ENCODE data around the gene OSBP2. TPM values are rescaled to one million over a fixed set of nuclear protein-coding genes. Genes with fewer than 3 reads are reported as not detected.
"Not testable (repeated sequence)": the region's sequence is repeated elsewhere in the genome, so short reads cannot be mapped to it uniquely, and the experiment has no call there.

OSBP2 gene
- total and polyA plus RNA-seq, 2 of the 13 experiments (the other 11 are each of a cell fraction or from before 2014, with no cell fraction given): 5.0 to 7.7 TPM

DNA sequence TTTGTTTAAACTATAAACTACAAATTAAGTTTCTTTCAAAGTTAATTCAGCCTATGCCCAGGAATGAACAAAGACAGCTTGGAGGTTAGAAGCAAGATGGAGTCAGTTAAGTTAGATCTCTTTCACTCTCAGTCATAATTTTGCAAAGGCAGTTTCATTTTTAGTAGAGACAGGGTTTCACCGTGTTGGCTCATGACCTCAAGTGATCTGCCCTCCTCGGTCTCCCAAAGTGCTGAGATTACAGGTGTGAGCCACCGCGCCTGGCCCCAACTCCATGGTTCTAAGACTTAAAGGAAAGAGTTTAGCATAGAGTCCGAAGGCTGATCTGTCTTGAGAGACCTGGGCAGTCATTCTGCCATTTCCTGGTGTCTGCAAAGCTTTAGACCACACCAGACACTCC, 45.8 kb downstream of the OSBP2 start:
- H3K9me3 ChIP-seq (ENCODE audit: low read length); H3K4me3 ChIP-seq (replicated peaks in 1 of 3; ENCODE audit: insufficient read depth in 1 of 3, low read depth in 2 of 3, low read length in 3 of 3); H2AFZ ChIP-seq (ENCODE audit: low read length); H3K36me3 ChIP-seq (replicated peaks in 1 of 2; ENCODE audit: control insufficient read depth in 1 of 2, insufficient read depth in 2 of 2, low read length in 2 of 2); FAIRE-seq; in situ Hi-C loops (cut with HindIII; ENCODE audit: extremely low pct_ligation_motif_present, low pct_unique_long_range_greater_than_20kb); BruUV-seq (replicated peaks); H3K27me3 ChIP-seq (ENCODE audit: control insufficient read depth in 1 of 2, insufficient read depth in 2 of 2, low read length in 2 of 2); POLR2A ChIA-PET; H3K79me2 ChIP-seq (ENCODE audit: insufficient read depth, low read length); H4K20me1 ChIP-seq (ENCODE audit: insufficient read depth, low read length); intact Hi-C loops (cut with micrococcal nuclease; ENCODE audit: unreplicated experiment); CTCF ChIA-PET (ENCODE audit: low intra/inter-chr PET ratio, low total read pairs); H3K27ac ChIP-seq (ENCODE audit: extremely low read length, insufficient read depth, low read length); ATAC-seq; H3K9ac ChIP-seq (ENCODE audit: insufficient read depth, low read depth, low read length); DNase-seq (ENCODE audit: low spot score); H3K4me2 ChIP-seq (ENCODE audit: low read depth, low read length); H3K4me1 ChIP-seq (ENCODE audit: insufficient read depth, low read length): not testable (repeated sequence)
- 43% methylated on average over 5 of the region's 5 CpGs for WGBS (ENCODE audit: low lambda C conversion rate)

DNA sequence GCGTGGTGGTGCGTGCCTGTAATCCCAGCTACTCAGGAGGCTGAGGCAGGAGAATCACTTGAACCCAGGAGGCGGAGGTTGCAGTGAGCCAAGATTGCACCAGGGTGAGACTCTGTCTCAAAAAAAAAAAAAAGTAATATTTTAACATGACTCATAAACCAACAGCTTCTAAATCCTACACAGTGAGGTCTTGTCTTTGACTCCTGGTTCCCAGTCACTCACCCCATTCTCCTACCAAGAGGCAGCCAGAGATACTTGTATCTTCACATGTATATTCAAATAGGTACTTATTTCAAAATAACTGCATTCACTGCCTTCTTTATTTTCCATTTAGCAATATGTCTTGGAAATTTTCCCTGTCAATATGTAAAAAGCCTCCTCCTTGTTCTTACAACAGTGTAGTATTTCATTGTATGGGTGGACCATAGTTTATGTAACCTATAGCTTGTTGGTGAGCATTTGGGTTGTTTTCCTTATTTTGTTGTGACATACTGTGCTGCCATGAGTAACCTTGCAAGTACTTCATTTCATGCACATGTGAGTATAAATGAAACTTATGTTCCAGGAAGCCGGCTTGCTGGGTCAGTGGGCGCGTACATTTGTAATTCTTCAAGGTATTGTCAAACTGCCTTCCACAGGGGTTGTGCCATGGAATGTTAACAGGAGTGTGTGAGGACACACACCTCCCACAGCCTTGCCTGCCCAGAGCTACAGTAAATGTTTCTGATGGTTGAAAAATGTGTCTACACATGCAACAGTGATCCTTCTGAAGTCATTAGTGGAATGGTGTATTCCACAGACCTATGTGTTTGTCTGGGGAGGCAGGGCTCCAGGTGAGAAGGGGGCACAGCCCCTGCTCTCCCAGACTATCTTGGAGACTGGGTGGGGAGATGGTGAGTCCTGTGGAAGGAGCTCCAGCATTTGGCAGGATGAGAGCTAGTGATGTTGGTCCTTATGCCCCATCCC, 47.9 kb downstream of the OSBP2 start:
- H3K4me3 ChIP-seq (replicated peaks in 1 of 3; ENCODE audit: insufficient read depth in 1 of 3, low read depth in 2 of 3, low read length in 3 of 3): no peak overlapping the region
- no peak overlapping the region for H2AFZ ChIP-seq (ENCODE audit: low read length)
- no peaks in the 10 kb centered on the region for H3K36me3 ChIP-seq (replicated peaks in 1 of 2; ENCODE audit: control insufficient read depth in 1 of 2, insufficient read depth in 2 of 2, low read length in 2 of 2)
- no peaks in the 10 kb centered on the region for H3K9me3 ChIP-seq (ENCODE audit: low read length)
- ChIA-PET POLR2A (no interaction called here), CTCF (ENCODE audit: low intra/inter-chr PET ratio, low total read pairs) (no interaction called here)
- in situ Hi-C loops (cut with HindIII; ENCODE audit: extremely low pct_ligation_motif_present, low pct_unique_long_range_greater_than_20kb): no loop called here
- no peaks in the 10 kb centered on the region for H3K79me2 ChIP-seq (ENCODE audit: insufficient read depth, low read length)
- no peaks in the 10 kb centered on the region for H3K4me1 ChIP-seq (ENCODE audit: insufficient read depth, low read length)
- H3K27me3 ChIP-seq (ENCODE audit: control insufficient read depth in 1 of 2, insufficient read depth in 2 of 2, low read length in 2 of 2): no peaks in the 10 kb centered on the region; a peak in 1 of 5 replicates
- DNase-seq (ENCODE audit: low spot score) (no peak), FAIRE-seq (no peak), ATAC-seq (no peak)
- no peaks in the 10 kb centered on the region for H4K20me1 ChIP-seq (ENCODE audit: insufficient read depth, low read length)
- H3K9ac ChIP-seq (ENCODE audit: insufficient read depth, low read depth, low read length): no peak overlapping the region
- intact Hi-C loops (cut with micrococcal nuclease; ENCODE audit: unreplicated experiment): no loop called here
- BruUV-seq (replicated peaks): no TSS peak
- no peak overlapping the region for H3K4me2 ChIP-seq (ENCODE audit: low read depth, low read length)
- TF ChIP-seq, protein P1, sequence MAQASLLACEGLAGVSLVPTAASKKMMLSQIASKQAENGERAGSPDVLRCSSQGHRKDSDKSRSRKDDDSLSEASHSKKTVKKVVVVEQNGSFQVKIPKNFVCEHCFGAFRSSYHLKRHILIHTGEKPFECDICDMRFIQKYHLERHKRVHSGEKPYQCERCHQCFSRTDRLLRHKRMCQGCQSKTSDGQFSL (CRISPR knock-in tag; IDR thresholded peaks at IDR 0.05): no peak
- TF ChIP-seq, protein P2, sequence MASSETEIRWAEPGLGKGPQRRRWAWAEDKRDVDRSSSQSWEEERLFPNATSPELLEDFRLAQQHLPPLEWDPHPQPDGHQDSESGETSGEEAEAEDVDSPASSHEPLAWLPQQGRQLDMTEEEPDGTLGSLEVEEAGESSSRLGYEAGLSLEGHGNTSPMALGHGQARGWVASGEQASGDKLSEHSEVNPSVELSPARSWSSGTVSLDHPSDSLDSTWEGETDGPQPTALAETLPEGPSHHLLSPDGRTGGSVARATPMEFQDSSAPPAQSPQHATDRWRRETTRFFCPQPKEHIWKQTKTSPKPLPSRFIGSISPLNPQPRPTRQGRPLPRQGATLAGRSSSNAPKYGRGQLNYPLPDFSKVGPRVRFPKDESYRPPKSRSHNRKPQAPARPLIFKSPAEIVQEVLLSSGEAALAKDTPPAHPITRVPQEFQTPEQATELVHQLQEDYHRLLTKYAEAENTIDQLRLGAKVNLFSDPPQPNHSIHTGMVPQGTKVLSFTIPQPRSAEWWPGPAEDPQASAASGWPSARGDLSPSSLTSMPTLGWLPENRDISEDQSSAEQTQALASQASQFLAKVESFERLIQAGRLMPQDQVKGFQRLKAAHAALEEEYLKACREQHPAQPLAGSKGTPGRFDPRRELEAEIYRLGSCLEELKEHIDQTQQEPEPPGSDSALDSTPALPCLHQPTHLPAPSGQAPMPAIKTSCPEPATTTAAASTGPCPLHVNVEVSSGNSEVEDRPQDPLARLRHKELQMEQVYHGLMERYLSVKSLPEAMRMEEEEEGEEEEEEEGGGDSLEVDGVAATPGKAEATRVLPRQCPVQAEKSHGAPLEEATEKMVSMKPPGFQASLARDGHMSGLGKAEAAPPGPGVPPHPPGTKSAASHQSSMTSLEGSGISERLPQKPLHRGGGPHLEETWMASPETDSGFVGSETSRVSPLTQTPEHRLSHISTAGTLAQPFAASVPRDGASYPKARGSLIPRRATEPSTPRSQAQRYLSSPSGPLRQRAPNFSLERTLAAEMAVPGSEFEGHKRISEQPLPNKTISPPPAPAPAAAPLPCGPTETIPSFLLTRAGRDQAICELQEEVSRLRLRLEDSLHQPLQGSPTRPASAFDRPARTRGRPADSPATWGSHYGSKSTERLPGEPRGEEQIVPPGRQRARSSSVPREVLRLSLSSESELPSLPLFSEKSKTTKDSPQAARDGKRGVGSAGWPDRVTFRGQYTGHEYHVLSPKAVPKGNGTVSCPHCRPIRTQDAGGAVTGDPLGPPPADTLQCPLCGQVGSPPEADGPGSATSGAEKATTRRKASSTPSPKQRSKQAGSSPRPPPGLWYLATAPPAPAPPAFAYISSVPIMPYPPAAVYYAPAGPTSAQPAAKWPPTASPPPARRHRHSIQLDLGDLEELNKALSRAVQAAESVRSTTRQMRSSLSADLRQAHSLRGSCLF (CRISPR knock-in tag; IDR thresholded peaks at IDR 0.05; ENCODE audit: borderline replicate concordance): no peak
- TF ChIP-seq RFX5 (IDR thresholded peaks at IDR 0.05; ENCODE audit: low read depth, low read length): no peak
- TF ChIP-seq ZNF383 (CRISPR knock-in tag; IDR thresholded peaks at IDR 0.05; ENCODE audit: borderline replicate concordance): no peak
- no peak for TF ChIP-seq MYNN (CRISPR knock-in tag; IDR thresholded peaks at IDR 0.05; ENCODE audit: low read depth)
- TF ChIP-seq, protein P3, sequence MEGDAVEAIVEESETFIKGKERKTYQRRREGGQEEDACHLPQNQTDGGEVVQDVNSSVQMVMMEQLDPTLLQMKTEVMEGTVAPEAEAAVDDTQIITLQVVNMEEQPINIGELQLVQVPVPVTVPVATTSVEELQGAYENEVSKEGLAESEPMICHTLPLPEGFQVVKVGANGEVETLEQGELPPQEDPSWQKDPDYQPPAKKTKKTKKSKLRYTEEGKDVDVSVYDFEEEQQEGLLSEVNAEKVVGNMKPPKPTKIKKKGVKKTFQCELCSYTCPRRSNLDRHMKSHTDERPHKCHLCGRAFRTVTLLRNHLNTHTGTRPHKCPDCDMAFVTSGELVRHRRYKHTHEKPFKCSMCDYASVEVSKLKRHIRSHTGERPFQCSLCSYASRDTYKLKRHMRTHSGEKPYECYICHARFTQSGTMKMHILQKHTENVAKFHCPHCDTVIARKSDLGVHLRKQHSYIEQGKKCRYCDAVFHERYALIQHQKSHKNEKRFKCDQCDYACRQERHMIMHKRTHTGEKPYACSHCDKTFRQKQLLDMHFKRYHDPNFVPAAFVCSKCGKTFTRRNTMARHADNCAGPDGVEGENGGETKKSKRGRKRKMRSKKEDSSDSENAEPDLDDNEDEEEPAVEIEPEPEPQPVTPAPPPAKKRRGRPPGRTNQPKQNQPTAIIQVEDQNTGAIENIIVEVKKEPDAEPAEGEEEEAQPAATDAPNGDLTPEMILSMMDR (CRISPR knock-in tag; IDR thresholded peaks at IDR 0.05): no peak
- no peak for TF ChIP-seq KLF11 (CRISPR knock-in tag; IDR thresholded peaks at IDR 0.05)
- WGBS (ENCODE audit: low lambda C conversion rate): 74% methylated on average over 6 of the region's 6 CpGs
- H3K27ac ChIP-seq (ENCODE audit: extremely low read length, insufficient read depth, low read length): no peak overlapping the region
